Stomach (tissue), 4 donors: ENCODE measurements around the gene PLCB4.

Source experiments
- CTCF ChIP-seq, 7 experiments: fragments of 450-650 bp in 4 of 7; fragments of 200-600 bp in 3 of 7; sonication (generic) in 3 of 7; IDR thresholded peaks; one replicate each; pipeline ENCODE4 v1.5.1; 2016 to 2019; ENCODE audit warnings: antibody characterized with exemption in 7 of 7, control low read depth in 2 of 7, mild to moderate bottlenecking in 1 of 7
- POLR2A ChIP-seq, 4 donors: fragments of 450-650 bp; IDR thresholded peaks; one replicate each; pipeline ENCODE4 v1.6.1; 2016; ENCODE audit warnings: antibody characterized with exemption in 4 of 4, control low read depth in 2 of 4, mild to moderate bottlenecking in 1 of 4, moderate library complexity in 1 of 4

GRCh38 chr20:9260027-9260426 is 191.1 kb downstream of the PLCB4 start:
- TF ChIP-seq POLR2A (IDR thresholded peaks at IDR 0.05) (no peak), CTCF (IDR thresholded peaks at IDR 0.05) (no peak)
